GM18499 (cell line): ENCODE data around the gene PNPLA7.
"Not testable (repeated sequence)": the region's sequence is repeated elsewhere in the genome, so short reads cannot be mapped to it uniquely, and the experiment has no call there.

Source experiments
- ATAC-seq: cut with Tn5 transposase; IDR thresholded peaks from one replicate; pipeline ENCODE4 v1.9.1; 2021; ENCODE audit warnings: moderate number of reproducible peaks; ENCODE audit not compliant: insufficient read depth, unreplicated experiment

Gene PNPLA7

GRCh38 chr9:137516144-137516917, 33.9 kb downstream of the PNPLA7 start:
- no peak for ATAC-seq

GRCh38 chr9:137515338-137515724, 34.9 kb downstream of the PNPLA7 start:
- ATAC-seq: no peak

- no peak for ATAC-seq
Observed at GRCh38 chr9:137514691-137515337, 35.4 kb downstream of the PNPLA7 start.

GRCh38 chr9:137513801-137514570, 36.2 kb downstream of the PNPLA7 start:
- ATAC-seq: not testable (repeated sequence)

- ATAC-seq: not testable (repeated sequence)
Observed at GRCh38 chr9:137513136-137513535, 37.1 kb downstream of the PNPLA7 start.

GRCh38 chr9:137511758-137512463, 38.3 kb downstream of the PNPLA7 start:
- no peak for ATAC-seq

- ATAC-seq: not testable (repeated sequence)
Observed at GRCh38 chr9:137511126-137511525, 39.1 kb downstream of the PNPLA7 start.

- ATAC-seq: no peak
Observed at GRCh38 chr9:137509198-137509597, 41.0 kb downstream of the PNPLA7 start.

- no peak for ATAC-seq
Observed at GRCh38 chr9:137506702-137507171, 43.5 kb downstream of the PNPLA7 start.

GRCh38 chr9:137506274-137506673, 43.9 kb downstream of the PNPLA7 start:
- ATAC-seq: no peak

GRCh38 chr9:137505421-137506140, 44.6 kb downstream of the PNPLA7 start:
- ATAC-seq: no peak

GRCh38 chr9:137504432-137504777, 45.8 kb downstream of the PNPLA7 start:
- no peak for ATAC-seq

GRCh38 chr9:137502008-137502911, 47.9 kb downstream of the PNPLA7 start:
- ATAC-seq: no peak

- no peak for ATAC-seq
Observed at GRCh38 chr9:137501457-137501856, 48.7 kb downstream of the PNPLA7 start.

- ATAC-seq: no peak
Observed at GRCh38 chr9:137500666-137501397, 49.4 kb downstream of the PNPLA7 start.

- no peak for ATAC-seq
Observed at GRCh38 chr9:137499858-137500661, 50.1 kb downstream of the PNPLA7 start.

GRCh38 chr9:137499416-137499815, 50.8 kb downstream of the PNPLA7 start:
- ATAC-seq: no peak
